Measurements from ENCODE around the gene GTF2E1. TPM values are rescaled to one million over a fixed set of nuclear protein-coding genes. Genes with fewer than 3 reads are reported as not detected.

The GTF2E1 gene
- total RNA-seq, 1 experiment from 2014 or later = 78.0 TPM

DNA sequence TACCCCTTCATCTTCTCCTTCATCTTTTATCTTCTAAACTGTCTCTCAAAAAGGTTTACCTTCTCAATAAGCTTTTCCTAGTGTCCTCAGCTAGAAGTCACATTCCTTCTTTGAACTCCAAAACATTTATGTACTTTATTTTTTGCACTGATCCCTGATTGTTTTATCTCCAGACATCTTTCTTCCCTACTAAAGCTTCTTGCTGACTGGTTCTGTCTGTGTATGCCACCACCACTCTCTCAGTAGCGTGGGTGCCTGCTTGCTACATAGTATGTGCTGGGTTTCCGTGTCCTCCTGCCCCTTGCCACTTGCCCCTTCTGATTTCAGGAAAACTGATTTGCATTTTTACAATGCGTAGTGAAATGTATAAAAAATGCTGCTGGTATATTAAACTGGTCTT lies 24.0 kb downstream of the GTF2E1 start:
- CTCF ChIA-PET = interaction anchor here (1.0 kb wide), 1 partner anchor 27 kb away, joined by 3 read pairs; no protein-coding TSS in a partner anchor
- Mint-ChIP-seq H3K9me3 (no peaks in the 10 kb centered on the region), H3K4me3 (no peak overlapping the region), H3K27ac (peak overlapping the region; percentile 3; the same call in 1 of the 2 replicates), H3K36me3 (peaks cover 2% of the 10 kb centered on the region), H3K27me3 (ENCODE audit: low read depth) (no peaks in the 10 kb centered on the region), H3K4me1 (peaks cover 72% of the 10 kb centered on the region)
- TF ChIP-seq EMX1 (CRISPR knock-in tag; IDR thresholded peaks at IDR 0.05) (no peak), NFE2L1 (CRISPR knock-in tag; IDR thresholded peaks at IDR 0.05) (no peak), FOXJ3 (CRISPR knock-in tag; IDR thresholded peaks at IDR 0.05; ENCODE audit: borderline replicate concordance) (no peak)
- TF ChIP-seq, protein P1, sequence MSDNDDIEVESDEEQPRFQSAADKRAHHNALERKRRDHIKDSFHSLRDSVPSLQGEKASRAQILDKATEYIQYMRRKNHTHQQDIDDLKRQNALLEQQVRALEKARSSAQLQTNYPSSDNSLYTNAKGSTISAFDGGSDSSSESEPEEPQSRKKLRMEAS (CRISPR knock-in tag; IDR thresholded peaks at IDR 0.05) = no peak
- TF ChIP-seq, protein P2, sequence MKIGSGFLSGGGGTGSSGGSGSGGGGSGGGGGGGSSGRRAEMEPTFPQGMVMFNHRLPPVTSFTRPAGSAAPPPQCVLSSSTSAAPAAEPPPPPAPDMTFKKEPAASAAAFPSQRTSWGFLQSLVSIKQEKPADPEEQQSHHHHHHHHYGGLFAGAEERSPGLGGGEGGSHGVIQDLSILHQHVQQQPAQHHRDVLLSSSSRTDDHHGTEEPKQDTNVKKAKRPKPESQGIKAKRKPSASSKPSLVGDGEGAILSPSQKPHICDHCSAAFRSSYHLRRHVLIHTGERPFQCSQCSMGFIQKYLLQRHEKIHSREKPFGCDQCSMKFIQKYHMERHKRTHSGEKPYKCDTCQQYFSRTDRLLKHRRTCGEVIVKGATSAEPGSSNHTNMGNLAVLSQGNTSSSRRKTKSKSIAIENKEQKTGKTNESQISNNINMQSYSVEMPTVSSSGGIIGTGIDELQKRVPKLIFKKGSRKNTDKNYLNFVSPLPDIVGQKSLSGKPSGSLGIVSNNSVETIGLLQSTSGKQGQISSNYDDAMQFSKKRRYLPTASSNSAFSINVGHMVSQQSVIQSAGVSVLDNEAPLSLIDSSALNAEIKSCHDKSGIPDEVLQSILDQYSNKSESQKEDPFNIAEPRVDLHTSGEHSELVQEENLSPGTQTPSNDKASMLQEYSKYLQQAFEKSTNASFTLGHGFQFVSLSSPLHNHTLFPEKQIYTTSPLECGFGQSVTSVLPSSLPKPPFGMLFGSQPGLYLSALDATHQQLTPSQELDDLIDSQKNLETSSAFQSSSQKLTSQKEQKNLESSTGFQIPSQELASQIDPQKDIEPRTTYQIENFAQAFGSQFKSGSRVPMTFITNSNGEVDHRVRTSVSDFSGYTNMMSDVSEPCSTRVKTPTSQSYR (CRISPR knock-in tag; IDR thresholded peaks at IDR 0.05) = no peak
- TF ChIP-seq, protein P3, sequence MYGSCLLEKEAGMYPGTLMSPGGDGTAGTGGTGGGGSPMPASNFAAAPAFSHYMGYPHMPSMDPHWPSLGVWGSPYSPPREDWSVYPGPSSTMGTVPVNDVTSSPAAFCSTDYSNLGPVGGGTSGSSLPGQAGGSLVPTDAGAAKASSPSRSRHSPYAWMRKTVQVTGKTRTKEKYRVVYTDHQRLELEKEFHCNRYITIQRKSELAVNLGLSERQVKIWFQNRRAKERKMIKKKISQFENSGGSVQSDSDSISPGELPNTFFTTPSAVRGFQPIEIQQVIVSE (CRISPR knock-in tag; IDR thresholded peaks at IDR 0.05; ENCODE audit: borderline replicate concordance) = no peak
- POLR2A ChIA-PET = no interaction called here
- ATAC-seq (no peak), DNase-seq (ENCODE audit: low spot score) (no peak)

DNA sequence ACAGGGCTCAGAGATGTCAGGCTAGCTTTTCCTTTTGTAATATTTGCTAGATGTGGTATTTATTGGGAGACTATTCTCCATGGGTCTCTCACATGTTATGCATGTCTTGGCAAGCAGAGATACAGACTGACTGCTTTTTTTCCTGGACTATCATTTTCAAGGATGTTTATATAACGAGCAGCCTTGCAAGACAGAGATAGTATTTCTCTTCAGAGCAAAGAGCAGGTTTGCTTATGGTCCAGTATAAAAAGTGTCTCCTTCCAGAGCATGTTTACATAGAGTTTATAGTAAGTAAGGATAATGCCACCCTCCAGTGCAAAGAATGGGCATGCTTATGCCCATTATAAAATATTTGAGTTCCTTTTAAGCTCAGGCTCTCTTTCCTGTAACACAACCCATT lies 24.6 kb downstream of the GTF2E1 start:
- H3K9me3 Mint-ChIP-seq = no peaks in the 10 kb centered on the region
- no peak overlapping the region for H3K4me3 Mint-ChIP-seq
- DNase-seq (ENCODE audit: low spot score) (no peak), ATAC-seq (no peak)
- no peak overlapping the region for H3K27ac Mint-ChIP-seq
- H3K36me3 Mint-ChIP-seq = peaks cover 3% of the 10 kb centered on the region
- ChIA-PET CTCF (interaction anchor here (0.9 kb wide), 1 partner anchor 28 kb away, joined by 4 read pairs; no protein-coding TSS in a partner anchor), POLR2A (no interaction called here)
- no peaks in the 10 kb centered on the region for H3K27me3 Mint-ChIP-seq (ENCODE audit: low read depth)
- TF ChIP-seq, protein P4, sequence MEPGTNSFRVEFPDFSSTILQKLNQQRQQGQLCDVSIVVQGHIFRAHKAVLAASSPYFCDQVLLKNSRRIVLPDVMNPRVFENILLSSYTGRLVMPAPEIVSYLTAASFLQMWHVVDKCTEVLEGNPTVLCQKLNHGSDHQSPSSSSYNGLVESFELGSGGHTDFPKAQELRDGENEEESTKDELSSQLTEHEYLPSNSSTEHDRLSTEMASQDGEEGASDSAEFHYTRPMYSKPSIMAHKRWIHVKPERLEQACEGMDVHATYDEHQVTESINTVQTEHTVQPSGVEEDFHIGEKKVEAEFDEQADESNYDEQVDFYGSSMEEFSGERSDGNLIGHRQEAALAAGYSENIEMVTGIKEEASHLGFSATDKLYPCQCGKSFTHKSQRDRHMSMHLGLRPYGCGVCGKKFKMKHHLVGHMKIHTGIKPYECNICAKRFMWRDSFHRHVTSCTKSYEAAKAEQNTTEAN (CRISPR knock-in tag; IDR thresholded peaks at IDR 0.05) = no peak
- TF ChIP-seq, protein P5, sequence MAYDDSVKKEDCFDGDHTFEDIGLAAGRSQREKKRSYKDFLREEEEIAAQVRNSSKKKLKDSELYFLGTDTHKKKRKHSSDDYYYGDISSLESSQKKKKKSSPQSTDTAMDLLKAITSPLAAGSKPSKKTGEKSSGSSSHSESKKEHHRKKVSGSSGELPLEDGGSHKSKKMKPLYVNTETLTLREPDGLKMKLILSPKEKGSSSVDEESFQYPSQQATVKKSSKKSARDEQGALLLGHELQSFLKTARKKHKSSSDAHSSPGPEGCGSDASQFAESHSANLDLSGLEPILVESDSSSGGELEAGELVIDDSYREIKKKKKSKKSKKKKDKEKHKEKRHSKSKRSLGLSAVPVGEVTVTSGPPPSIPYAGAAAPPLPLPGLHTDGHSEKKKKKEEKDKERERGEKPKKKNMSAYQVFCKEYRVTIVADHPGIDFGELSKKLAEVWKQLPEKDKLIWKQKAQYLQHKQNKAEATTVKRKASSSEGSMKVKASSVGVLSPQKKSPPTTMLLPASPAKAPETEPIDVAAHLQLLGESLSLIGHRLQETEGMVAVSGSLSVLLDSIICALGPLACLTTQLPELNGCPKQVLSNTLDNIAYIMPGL (CRISPR knock-in tag; IDR thresholded peaks at IDR 0.05) = no peak
- TF ChIP-seq NR1H2 (CRISPR knock-in tag; IDR thresholded peaks at IDR 0.05) (no peak), GRHL2 (CRISPR knock-in tag; IDR thresholded peaks at IDR 0.05; ENCODE audit: insufficient replicate concordance, severe bottlenecking) (no peak), ZNF263 (CRISPR knock-in tag; IDR thresholded peaks at IDR 0.05; ENCODE audit: low read depth) (no peak), SMAD3 (CRISPR knock-in tag; IDR thresholded peaks at IDR 0.05; ENCODE audit: borderline replicate concordance) (no peak), KAT7 (CRISPR knock-in tag; IDR thresholded peaks at IDR 0.05; ENCODE audit: borderline replicate concordance) (no peak), SMAD4 (CRISPR knock-in tag; IDR thresholded peaks at IDR 0.05) (no peak), TCF7 (CRISPR knock-in tag; IDR thresholded peaks at IDR 0.05; ENCODE audit: low read depth) (no peak), FOXK1 (CRISPR knock-in tag; IDR thresholded peaks at IDR 0.05) (no peak)
- TF ChIP-seq, protein P6, sequence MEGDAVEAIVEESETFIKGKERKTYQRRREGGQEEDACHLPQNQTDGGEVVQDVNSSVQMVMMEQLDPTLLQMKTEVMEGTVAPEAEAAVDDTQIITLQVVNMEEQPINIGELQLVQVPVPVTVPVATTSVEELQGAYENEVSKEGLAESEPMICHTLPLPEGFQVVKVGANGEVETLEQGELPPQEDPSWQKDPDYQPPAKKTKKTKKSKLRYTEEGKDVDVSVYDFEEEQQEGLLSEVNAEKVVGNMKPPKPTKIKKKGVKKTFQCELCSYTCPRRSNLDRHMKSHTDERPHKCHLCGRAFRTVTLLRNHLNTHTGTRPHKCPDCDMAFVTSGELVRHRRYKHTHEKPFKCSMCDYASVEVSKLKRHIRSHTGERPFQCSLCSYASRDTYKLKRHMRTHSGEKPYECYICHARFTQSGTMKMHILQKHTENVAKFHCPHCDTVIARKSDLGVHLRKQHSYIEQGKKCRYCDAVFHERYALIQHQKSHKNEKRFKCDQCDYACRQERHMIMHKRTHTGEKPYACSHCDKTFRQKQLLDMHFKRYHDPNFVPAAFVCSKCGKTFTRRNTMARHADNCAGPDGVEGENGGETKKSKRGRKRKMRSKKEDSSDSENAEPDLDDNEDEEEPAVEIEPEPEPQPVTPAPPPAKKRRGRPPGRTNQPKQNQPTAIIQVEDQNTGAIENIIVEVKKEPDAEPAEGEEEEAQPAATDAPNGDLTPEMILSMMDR (IDR thresholded peaks at IDR 0.05) = no peak
- TF ChIP-seq, protein P7, sequence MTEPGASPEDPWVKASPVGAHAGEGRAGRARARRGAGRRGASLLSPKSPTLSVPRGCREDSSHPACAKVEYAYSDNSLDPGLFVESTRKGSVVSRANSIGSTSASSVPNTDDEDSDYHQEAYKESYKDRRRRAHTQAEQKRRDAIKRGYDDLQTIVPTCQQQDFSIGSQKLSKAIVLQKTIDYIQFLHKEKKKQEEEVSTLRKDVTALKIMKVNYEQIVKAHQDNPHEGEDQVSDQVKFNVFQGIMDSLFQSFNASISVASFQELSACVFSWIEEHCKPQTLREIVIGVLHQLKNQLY (CRISPR knock-in tag; IDR thresholded peaks at IDR 0.05) = no peak
- TF ChIP-seq, protein P8, sequence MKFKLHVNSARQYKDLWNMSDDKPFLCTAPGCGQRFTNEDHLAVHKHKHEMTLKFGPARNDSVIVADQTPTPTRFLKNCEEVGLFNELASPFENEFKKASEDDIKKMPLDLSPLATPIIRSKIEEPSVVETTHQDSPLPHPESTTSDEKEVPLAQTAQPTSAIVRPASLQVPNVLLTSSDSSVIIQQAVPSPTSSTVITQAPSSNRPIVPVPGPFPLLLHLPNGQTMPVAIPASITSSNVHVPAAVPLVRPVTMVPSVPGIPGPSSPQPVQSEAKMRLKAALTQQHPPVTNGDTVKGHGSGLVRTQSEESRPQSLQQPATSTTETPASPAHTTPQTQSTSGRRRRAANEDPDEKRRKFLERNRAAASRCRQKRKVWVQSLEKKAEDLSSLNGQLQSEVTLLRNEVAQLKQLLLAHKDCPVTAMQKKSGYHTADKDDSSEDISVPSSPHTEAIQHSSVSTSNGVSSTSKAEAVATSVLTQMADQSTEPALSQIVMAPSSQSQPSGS (CRISPR knock-in tag; IDR thresholded peaks at IDR 0.05; ENCODE audit: borderline replicate concordance, low read depth) = no peak
- TF ChIP-seq, protein P9, sequence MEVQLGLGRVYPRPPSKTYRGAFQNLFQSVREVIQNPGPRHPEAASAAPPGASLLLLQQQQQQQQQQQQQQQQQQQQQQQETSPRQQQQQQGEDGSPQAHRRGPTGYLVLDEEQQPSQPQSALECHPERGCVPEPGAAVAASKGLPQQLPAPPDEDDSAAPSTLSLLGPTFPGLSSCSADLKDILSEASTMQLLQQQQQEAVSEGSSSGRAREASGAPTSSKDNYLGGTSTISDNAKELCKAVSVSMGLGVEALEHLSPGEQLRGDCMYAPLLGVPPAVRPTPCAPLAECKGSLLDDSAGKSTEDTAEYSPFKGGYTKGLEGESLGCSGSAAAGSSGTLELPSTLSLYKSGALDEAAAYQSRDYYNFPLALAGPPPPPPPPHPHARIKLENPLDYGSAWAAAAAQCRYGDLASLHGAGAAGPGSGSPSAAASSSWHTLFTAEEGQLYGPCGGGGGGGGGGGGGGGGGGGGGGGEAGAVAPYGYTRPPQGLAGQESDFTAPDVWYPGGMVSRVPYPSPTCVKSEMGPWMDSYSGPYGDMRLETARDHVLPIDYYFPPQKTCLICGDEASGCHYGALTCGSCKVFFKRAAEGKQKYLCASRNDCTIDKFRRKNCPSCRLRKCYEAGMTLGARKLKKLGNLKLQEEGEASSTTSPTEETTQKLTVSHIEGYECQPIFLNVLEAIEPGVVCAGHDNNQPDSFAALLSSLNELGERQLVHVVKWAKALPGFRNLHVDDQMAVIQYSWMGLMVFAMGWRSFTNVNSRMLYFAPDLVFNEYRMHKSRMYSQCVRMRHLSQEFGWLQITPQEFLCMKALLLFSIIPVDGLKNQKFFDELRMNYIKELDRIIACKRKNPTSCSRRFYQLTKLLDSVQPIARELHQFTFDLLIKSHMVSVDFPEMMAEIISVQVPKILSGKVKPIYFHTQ (CRISPR knock-in tag; IDR thresholded peaks at IDR 0.05) = no peak
- peaks cover 74% of the 10 kb centered on the region for H3K4me1 Mint-ChIP-seq

Measured in WTC11 (cell line).